ENCODE measurements around the gene ZNF148.
A peak's percentile ranks its signal among the peaks of the same experiment; 100 is the strongest.

ZNF148 gene

GRCh38 chr3:125280668-125281361 is 94.3 kb downstream of the ZNF148 start:
- no peak for DNase-seq (ENCODE audit: low spot score)

- no peak for DNase-seq (ENCODE audit: low spot score)
Measured at GRCh38 chr3:125278155-125278554, 97.0 kb downstream of the ZNF148 start.

- no peak for DNase-seq (ENCODE audit: low spot score)
Measured at GRCh38 chr3:125271127-125271526, 104.0 kb downstream of the ZNF148 start.

- no peak for DNase-seq (ENCODE audit: low spot score)
Measured at GRCh38 chr3:125267460-125267859, 107.7 kb downstream of the ZNF148 start.

- no peak for DNase-seq (ENCODE audit: low spot score)
Measured at GRCh38 chr3:125266971-125267370, 108.2 kb downstream of the ZNF148 start.

- no peak for DNase-seq (ENCODE audit: low spot score)
Measured at GRCh38 chr3:125262161-125262560, 113.0 kb downstream of the ZNF148 start.

GRCh38 chr3:125261031-125261430 is 114.1 kb downstream of the ZNF148 start:
- DNase-seq (ENCODE audit: low spot score), result no peak

- no peak for DNase-seq (ENCODE audit: low spot score)
Measured at GRCh38 chr3:125260158-125260557, 115.0 kb downstream of the ZNF148 start.

- DNase-seq (ENCODE audit: low spot score), result no peak
Measured at GRCh38 chr3:125257536-125257935, 117.6 kb downstream of the ZNF148 start.

GRCh38 chr3:125256675-125257074 is 118.5 kb downstream of the ZNF148 start:
- no peak for DNase-seq (ENCODE audit: low spot score)

- no peak for DNase-seq (ENCODE audit: low spot score)
Measured at GRCh38 chr3:125250973-125251372, 124.2 kb downstream of the ZNF148 start.

GRCh38 chr3:125246237-125246636 is 128.9 kb downstream of the ZNF148 start:
- DNase-seq (ENCODE audit: low spot score), result no peak

- peak; percentile 3 for DNase-seq (ENCODE audit: low spot score)
Measured at GRCh38 chr3:125245521-125245920, 129.6 kb downstream of the ZNF148 start.

GRCh38 chr3:125240496-125240895 is 134.6 kb downstream of the ZNF148 start:
- DNase-seq (ENCODE audit: low spot score), result no peak

GRCh38 chr3:125239266-125239665 is 135.9 kb downstream of the ZNF148 start:
- no peak for DNase-seq (ENCODE audit: low spot score)

- no peak for DNase-seq (ENCODE audit: low spot score)
Measured at GRCh38 chr3:125238759-125239158, 136.4 kb downstream of the ZNF148 start.

GRCh38 chr3:125236331-125236903 is 138.7 kb downstream of the ZNF148 start:
- DNase-seq (ENCODE audit: low spot score), result no peak

GRCh38 chr3:125234831-125235230 is 140.3 kb downstream of the ZNF148 start:
- no peak for DNase-seq (ENCODE audit: low spot score)

GRCh38 chr3:125232401-125232800 is 142.7 kb downstream of the ZNF148 start:
- DNase-seq (ENCODE audit: low spot score), result no peak

- DNase-seq (ENCODE audit: low spot score), result no peak
Measured at GRCh38 chr3:125231895-125232294, 143.2 kb downstream of the ZNF148 start.

- no peak for DNase-seq (ENCODE audit: low spot score)
Measured at GRCh38 chr3:125229707-125230106, 145.4 kb downstream of the ZNF148 start.

- no peak for DNase-seq (ENCODE audit: low spot score)
Measured at GRCh38 chr3:125229168-125229567, 146.0 kb downstream of the ZNF148 start.

- DNase-seq (ENCODE audit: low spot score), result no peak
Measured at GRCh38 chr3:125221831-125222230, 153.3 kb downstream of the ZNF148 start.
